NOMO-1 treated with DMSO at 0.1 percent for 48 hours (cell line): ENCODE data around the gene ATF7IP.
"Not testable (repeated sequence)": the region's sequence is repeated elsewhere in the genome, so short reads cannot be mapped to it uniquely, and the experiment has no call there.

Source experiments
- DNase-seq: peaks from one replicate; lab custom pipeline; 2025; ENCODE audit not compliant: unreplicated experiment; lab: John Stamatoyannopoulos, UW

ATF7IP gene

GRCh38 chr12:14367040-14367661 is 1.7 kb downstream of the ATF7IP start:
- DNase-seq: peak; percentile 78

GRCh38 chr12:14369311-14369710 is 3.8 kb downstream of the ATF7IP start:
- no peak for DNase-seq

- DNase-seq: no peak
These were observed 7.7 kb downstream of the ATF7IP start for GRCh38 chr12:14373217-14373616.

- DNase-seq: no peak
These were observed 14.0 kb downstream of the ATF7IP start for GRCh38 chr12:14379508-14379907.

GRCh38 chr12:14384783-14385638 is 19.5 kb downstream of the ATF7IP start:
- DNase-seq: no peak

GRCh38 chr12:14387219-14387871 is 21.9 kb downstream of the ATF7IP start:
- no peak for DNase-seq

GRCh38 chr12:14390449-14390848 is 25.0 kb downstream of the ATF7IP start:
- DNase-seq: no peak

GRCh38 chr12:14390870-14391530 is 25.5 kb downstream of the ATF7IP start:
- DNase-seq: no peak

GRCh38 chr12:14393751-14394150 is 28.3 kb downstream of the ATF7IP start:
- DNase-seq: no peak

GRCh38 chr12:14394317-14395073 is 29.0 kb downstream of the ATF7IP start:
- DNase-seq: peak; percentile 34

GRCh38 chr12:14395074-14395778 is 29.7 kb downstream of the ATF7IP start:
- DNase-seq: peak; percentile 39

- peak; percentile 13 for DNase-seq
These were observed 30.6 kb downstream of the ATF7IP start for GRCh38 chr12:14396071-14396470.

GRCh38 chr12:14399871-14400270 is 34.4 kb downstream of the ATF7IP start:
- DNase-seq: no peak

- DNase-seq: no peak
These were observed 35.1 kb downstream of the ATF7IP start for GRCh38 chr12:14400599-14400998.

GRCh38 chr12:14401267-14401666 is 35.8 kb downstream of the ATF7IP start:
- DNase-seq: not testable (repeated sequence)

GRCh38 chr12:14402697-14403096 is 37.2 kb downstream of the ATF7IP start:
- DNase-seq: no peak

GRCh38 chr12:14403293-14403692 is 37.8 kb downstream of the ATF7IP start:
- DNase-seq: no peak

GRCh38 chr12:14403711-14404196 is 38.3 kb downstream of the ATF7IP start:
- peak; percentile 5 for DNase-seq

GRCh38 chr12:14405407-14405806 is 39.9 kb downstream of the ATF7IP start:
- not testable (repeated sequence) for DNase-seq

- peak; percentile 14 for DNase-seq
These were observed 42.7 kb downstream of the ATF7IP start for GRCh38 chr12:14408208-14408607.
